GM21390 (cell line): ENCODE measurements around the gene FOXO1.

Experiments
- ATAC-seq: cut with Tn5 transposase; IDR thresholded peaks from one replicate; pipeline ENCODE4 v1.9.1; 2021; ENCODE audit not compliant: unreplicated experiment

The FOXO1 gene

DNA sequence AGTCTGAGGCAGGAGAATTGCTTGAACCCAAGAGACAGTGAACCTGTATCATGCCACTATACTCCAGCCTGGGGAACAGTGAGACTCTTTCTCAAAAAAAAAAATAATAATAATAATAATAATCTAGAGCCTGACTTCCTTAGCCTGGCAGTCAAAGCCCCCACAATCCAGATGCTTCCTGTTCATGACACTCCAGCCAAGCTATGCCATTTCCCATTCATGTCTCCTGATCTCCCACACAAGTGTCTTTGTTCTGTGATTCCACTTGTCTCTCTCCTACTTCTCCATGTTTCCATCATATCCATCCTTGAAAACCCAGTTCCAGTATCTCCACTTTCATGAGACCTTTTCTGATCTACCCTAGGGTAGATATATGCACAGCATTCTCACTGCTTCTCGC lies 150.7 kb downstream of the FOXO1 start:
- ATAC-seq = no peak

DNA sequence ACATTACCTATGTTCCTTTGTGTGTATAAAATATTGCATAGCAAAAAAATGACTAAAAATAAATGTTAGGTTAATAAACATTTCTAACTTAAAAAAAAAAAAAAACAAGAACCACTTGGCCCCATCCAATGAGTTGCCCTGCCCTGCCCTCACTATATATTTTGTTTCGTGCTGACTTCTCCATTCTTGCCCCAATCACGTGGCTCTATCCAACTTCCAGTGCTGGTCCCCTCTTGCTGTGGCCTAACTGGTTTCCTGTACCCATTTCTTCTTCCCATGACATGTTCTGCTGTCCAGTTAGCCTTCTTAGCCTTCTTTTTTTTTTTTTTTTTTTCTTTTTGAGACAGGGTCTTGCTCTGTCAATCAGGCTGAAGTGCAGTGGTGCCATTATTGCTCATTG lies 151.6 kb downstream of the FOXO1 start:
- ATAC-seq = no peak

- ATAC-seq = no peak
Measured at GRCh38 chr13:40509876-40510275, 156.6 kb downstream of the FOXO1 start.

DNA sequence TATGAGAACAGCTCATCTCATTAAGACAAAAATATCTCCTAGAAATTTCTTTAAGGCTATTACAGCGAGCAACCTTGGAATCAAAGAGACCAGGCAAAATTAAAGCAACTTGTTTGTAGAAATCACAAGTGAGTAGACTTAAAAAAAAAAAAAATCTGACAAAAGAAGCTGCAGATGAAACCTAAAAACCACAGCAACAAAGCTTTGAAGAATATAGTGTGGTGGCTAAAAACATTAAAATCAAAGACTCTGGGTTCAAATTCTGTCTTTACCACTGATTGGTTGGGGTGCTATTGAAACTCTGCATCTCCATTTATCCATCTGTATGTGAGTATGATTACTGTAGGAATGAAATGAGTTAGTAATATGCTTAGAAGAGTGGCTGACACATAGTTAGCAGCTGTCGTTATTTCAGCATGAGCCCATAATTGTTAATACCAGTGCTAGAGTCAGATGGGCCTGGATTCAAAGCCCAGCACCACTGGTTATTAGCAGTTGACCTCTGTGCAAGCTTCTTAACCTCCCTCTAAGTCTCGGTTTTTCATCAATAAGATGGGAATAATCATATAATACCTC lies 157.6 kb downstream of the FOXO1 start:
- ATAC-seq = no peak

DNA sequence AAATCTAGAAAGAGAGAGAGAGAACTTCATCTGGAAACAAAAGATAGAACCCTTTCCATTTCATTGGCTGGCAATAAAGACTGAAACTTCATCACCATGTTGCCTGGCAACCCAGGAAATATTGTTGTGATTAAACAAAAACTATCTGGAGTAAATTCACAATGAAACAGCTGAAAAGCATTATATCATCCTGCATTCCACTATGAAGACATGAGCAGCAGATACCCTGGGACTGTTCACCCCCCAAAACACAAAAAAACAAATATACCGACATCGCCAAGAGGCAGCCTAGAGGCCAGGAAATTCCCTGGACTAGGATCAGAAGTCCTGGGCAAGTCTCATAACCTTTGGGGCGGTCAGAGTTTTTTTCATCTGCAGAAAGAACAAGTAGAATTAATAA lies 158.3 kb downstream of the FOXO1 start:
- no peak for ATAC-seq

DNA sequence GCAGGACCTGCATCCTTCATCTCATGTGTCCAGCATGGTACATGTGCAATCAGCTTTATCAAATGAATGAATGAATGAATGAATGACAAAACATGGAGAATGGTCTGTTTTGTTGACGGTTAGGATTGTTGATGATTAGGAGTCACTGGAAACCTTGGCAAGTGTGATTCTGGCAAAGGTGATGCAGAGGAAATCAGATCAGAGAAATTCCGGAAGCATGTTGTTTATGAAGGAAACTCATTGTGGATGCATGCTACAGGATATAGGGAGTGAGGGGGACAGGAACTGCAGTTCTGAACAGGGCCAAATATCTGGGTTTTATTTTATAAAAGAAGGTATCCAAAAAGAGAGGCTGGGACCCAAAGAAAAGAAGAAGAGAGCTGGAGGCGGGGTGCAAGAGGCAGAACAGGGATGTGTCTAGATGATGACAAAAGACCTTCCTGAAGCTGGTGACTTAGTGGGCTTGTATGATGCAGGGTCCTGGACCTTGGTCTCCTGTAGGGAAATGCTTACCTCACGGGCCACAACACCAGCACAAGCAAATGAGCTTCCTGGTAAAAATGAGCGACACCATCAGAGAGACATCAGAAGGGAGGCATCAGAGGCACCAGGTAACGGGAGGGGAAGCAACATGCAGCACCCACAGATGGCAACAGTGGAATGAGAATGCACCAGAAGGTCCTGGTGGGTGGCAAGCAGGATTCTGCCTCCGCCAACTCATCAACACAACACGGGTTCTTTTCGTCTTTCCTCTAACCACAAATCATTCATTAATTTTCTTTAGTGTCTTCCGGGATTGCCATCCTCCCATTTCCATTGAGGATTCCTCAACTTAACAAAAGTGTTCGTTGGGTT lies 159.6 kb downstream of the FOXO1 start:
- ATAC-seq = no peak
